GM21717 (cell line): ENCODE results near the gene CFAP69.
"Not testable (repeated sequence)": the region's sequence is repeated elsewhere in the genome, so short reads cannot be mapped to it uniquely, and the experiment has no call there.

Experiments
- ATAC-seq: cut with Tn5 transposase; IDR thresholded peaks from one replicate; pipeline ENCODE4 v1.9.1; 2021; ENCODE audit warnings: mild to moderate bottlenecking, moderate library complexity; ENCODE audit not compliant: unreplicated experiment

CFAP69 gene

DNA sequence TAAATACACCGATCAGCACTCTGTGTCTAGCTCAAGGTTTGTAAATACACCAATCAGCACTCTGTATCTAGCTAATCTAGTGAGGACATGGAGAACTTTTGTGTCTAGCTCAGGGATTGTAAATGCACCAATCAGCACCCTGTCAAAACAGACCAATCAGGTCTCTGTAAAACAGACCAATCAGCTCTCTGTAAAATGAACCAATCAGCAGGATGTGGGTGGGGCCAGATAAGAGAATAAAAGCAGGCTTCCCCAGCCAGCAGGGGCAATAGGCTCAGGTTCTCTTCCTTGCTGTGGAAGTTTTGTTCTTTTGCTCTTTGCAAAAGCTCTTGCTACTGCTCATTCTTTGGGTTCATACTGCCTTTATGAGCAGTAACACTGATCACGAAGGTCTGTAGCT lies 90.0 kb downstream of the CFAP69 start:
- ATAC-seq: not testable (repeated sequence)

DNA sequence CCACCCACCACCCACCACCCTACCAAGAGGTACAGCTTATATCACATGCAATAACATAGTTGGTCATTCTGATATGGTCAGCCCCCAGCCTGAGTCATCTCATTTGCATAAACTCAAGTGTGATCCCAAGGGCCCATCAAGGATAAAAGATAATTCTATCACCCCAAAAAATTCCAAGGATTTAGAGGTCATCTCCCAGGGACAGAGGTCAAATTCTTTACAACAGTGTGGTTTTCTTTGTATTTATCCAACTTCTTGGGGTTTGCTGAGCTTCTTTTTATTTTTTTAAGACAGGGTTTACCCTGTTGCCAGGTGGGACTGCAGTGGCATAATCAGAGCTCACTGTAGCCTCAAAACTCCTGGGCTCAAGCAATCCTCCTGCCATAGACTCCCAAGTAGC lies 92.1 kb downstream of the CFAP69 start:
- no peak for ATAC-seq

DNA sequence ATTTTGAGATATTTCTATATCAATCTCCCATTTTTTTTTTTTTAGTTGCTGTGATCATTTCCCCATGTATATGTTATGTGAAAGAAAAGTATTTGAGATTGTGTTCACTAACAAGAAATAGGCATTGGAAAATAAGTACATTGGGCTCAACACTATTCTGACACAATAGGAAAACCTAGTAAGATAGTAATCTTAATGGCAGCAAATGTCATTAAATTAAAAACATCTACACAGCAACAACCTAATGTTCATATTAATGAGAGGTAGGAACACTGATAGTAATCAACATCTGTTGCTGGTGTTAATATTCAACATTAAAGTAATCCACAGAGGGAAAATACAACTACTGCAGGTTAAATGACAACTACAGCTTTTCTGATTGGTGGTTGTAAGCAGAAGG lies 100.0 kb downstream of the CFAP69 start:
- ATAC-seq: no peak

DNA sequence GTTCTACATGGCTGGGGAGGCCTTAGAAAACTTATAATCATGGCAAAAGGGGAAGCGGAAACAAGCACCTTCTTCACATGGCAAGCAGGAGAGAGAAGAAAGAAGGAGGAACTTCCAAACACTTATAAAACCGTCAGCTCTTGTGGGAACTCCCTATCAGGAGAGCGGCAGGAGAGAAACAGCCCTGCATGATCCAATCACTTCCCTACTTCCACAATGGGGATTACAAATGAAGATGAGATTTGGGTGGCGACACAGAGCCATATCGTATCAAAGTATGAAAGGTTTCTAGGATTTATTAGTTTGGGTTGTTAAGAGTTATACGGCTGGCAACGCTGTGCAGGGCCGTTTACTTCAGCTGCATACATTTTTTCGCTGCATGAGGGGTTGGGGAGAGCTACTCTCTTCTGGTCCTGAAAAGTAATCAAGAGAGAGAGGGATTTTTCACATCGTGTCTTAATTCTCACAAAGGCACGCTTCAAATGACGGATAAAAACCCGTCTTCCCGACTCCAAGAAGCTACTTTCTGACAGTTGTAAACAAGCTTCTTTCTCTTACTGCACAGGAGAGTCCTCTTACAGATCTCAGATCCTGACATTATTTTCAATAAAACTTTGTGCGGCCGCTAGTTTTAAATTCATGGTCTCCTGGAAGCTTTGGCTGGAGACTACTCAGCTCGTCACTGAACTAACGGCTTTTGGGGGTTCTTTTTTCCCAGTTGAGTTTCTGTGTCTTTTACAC lies 100.8 kb downstream of the CFAP69 start:
- peak; percentile 4 for ATAC-seq

DNA sequence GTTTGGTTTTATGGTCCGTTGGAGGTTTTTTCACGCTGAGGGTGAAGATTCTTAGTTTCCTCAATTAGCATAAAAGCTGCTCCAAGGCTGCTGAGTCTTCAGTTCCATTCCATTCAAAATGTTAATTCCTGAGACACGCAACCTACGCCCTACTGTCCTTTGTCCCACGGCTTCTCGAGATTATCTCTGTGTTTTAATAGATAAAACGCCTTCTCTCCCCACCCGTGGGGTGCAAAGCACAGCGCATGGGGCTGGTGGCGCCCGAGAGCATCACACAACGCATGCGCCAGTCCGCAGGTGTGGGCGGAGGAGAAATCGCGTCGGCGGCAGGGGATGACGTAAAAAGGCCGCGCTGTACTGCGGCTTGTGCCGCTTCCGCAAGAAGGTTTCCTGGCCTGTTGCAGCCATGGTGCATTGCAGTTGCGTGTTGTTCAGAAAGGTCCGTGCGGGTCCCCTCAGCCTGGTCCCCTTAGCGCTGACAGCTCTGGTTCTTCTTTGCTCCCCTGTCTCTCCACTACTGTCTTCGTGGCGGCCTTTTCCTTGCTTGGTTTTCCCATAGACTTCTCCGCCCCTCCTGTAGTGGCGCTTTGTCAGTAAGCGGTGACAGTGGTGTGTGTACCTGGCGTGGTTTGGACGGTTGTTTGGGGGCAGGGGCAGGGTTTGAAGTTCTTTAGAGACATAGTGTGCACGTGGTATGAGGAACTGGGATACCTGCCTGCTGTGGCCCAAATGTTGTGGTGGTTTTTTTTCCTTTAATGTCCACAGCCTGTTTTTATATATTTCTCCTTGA lies 101.6 kb downstream of the CFAP69 start, which contains the start of gene GTPBP10:
TSS of gene GTPBP10 (plus strand) at position 381 of the 790 bp plus-strand sequence. CDS start at position 407, 26 bp downstream.
- peak; percentile 97 for ATAC-seq

DNA sequence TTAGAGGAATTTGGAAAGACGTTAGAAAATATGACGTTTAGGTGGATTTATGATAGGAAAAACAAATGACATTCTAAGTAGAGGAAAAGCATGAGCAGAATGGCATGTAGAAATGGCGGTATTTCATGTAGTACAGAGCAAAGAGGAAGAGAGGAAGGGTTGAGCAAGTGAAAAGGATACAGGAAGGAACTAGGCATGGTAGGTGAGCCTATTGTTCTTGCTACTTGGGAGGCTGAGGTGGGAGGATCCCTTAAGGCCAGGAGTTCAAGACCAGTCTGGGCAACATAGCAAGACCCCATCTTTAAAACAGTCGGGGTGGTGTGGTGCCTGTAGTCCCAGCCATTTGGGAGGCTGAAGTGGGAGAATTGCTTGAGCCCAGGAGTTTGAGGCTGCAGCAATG lies 102.8 kb downstream of the CFAP69 start:
- ATAC-seq: no peak

DNA sequence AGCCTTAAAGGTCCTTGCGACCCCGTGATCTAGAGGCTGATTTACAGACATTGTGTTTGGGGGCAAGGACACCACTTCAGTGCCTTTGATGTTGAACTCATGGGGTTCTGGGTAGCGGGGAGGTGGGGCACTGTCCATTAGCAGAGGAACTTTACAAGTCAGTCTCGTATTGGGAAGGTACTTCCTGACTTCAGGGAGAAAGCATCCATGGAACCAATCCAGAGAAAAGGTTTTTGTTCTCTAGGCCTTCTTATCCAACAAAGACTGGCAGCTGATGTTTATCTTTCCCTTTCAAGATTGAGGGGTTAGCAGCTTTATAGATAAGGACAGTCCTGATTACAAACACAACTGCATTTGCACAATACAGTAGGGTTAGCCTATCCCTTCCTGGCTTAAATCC lies 104.3 kb downstream of the CFAP69 start:
- no peak for ATAC-seq

DNA sequence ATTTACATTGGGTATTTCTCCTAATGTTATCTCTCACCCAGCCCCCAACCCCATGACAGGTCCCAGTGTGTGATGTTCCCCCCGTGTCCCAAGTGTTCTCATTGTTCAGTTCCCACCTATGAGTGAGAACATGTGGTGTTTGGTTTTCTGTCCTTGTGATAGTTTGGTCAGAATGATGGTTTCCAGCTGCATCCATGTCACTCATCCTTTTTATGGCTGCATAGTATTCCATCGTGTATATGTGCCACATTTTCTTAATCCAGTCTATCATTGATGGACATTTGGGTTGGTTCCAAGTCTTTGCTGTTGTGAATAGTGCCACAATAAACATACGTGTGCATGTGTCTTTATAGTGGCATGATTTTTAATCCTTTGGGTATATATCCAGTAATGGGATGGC lies 105.1 kb downstream of the CFAP69 start:
- ATAC-seq: not testable (repeated sequence)

DNA sequence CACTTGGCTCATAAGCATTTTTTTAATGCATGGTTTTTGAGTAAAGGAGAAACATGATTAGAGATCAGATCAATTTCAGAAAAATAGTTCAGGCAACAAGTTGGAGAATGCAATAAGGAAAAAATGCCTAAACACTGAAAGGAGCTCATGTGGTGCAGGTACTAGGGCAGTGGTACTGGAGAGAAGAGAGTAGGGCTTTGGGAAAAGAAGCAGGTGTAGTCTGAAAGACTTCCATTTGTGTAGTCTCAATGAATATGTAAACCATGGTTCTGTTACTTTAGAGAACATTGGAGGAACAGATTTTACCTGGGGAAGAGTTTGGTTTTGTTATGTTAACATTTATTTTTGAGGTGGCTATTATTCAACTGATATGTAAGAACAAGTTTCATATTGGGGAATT lies 107.0 kb downstream of the CFAP69 start:
- no peak for ATAC-seq
